ENCODE results near the gene HERC2. TPM values are rescaled to one million over a fixed set of nuclear protein-coding genes. Genes with fewer than 3 reads are reported as not detected.
"Not testable (repeated sequence)": the region's sequence is repeated elsewhere in the genome, so short reads cannot be mapped to it uniquely, and the experiment has no call there.

HERC2 gene
- total RNA-seq, 1 donor from 2014 or later, result 53.4 TPM

DNA sequence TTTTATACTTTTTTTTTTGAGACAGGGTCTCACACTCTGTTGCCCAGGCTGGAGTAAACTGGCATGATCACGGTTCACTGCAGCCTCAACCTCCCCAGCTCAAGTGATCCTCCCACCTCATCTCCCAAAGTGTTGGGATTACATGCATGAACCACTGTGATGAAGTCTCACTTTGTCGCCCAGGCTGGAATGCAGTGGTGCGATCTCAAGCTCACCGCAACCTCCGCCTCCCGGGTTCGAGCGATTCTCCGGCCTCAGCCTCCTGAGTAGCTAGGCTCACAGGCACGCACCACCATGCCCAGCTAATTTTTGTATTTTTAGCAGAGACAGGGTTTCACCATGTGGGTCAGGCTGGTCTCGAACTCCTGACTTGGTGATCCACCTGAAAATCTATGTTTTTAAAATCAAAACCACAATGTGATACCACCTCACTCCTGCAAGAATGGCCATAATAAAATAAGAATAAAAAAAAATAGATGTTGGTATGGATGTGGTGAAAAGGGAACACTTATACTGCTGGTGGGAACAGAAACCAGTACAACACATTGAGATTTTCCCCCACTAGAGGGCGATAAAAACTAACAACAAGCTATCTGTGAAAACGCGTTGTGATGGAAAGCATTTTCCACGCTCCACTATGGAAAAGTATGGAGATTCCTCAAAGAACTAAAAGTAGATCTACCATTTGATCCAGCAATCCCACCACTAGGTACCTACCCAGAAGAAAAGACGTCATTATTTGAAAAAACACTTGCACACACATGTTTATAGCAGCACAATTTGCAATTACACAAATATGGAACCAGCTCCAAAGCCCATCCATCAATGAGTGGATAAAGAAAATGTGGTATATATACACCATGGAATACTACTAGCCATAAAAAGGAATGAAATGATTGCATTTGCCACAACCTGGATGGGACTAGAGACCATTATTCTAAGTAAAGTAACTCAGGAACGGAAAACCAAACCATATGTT is 196.0 kb downstream of the HERC2 start:
- Histone ChIP-seq H3K27me3 (ENCODE audit: control insufficient read depth, insufficient read depth, low read length) (no peaks in the 10 kb centered on the region), H3K36me3 (ENCODE audit: control insufficient read depth, insufficient read depth, low read length) (peaks cover 2% of the 10 kb centered on the region), H3K4me3 (ENCODE audit: low read depth, low read length) (no peak overlapping the region)
- TF ChIP-seq, protein P1, sequence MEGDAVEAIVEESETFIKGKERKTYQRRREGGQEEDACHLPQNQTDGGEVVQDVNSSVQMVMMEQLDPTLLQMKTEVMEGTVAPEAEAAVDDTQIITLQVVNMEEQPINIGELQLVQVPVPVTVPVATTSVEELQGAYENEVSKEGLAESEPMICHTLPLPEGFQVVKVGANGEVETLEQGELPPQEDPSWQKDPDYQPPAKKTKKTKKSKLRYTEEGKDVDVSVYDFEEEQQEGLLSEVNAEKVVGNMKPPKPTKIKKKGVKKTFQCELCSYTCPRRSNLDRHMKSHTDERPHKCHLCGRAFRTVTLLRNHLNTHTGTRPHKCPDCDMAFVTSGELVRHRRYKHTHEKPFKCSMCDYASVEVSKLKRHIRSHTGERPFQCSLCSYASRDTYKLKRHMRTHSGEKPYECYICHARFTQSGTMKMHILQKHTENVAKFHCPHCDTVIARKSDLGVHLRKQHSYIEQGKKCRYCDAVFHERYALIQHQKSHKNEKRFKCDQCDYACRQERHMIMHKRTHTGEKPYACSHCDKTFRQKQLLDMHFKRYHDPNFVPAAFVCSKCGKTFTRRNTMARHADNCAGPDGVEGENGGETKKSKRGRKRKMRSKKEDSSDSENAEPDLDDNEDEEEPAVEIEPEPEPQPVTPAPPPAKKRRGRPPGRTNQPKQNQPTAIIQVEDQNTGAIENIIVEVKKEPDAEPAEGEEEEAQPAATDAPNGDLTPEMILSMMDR (IDR thresholded peaks at IDR 0.05; ENCODE audit: insufficient read depth, low read length, poor library complexity, severe bottlenecking), result peak; percentile 52
- no peak for DNase-seq (ENCODE audit: low read depth)

DNA sequence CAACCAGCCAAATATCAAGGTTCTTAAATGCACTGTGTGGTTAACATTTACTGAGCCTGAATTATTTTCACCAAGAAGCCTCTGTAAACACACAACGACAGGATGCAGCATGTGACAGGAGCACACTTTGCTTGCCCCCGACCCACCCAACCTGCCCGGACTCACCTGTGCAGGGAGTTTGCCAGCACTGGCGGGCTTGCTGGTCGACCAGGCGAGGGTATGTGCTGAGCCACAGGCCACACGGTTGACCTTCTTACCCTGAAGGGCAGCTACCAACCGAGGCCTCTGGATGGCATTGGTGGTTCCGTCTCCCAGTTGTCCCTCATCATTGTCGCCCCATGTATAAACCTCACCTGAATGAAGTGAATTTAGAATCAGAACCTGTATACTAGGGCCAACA is 197.1 kb downstream of the HERC2 start:
- TF ChIP-seq, protein P1 (IDR thresholded peaks at IDR 0.05; ENCODE audit: insufficient read depth, low read length, poor library complexity, severe bottlenecking), result no peak
- no peaks in the 10 kb centered on the region for H3K27me3 ChIP-seq (ENCODE audit: control insufficient read depth, insufficient read depth, low read length)
- H3K36me3 ChIP-seq (ENCODE audit: control insufficient read depth, insufficient read depth, low read length), result no peaks in the 10 kb centered on the region
- no peak overlapping the region for H3K4me3 ChIP-seq (ENCODE audit: low read depth, low read length)
- DNase-seq (ENCODE audit: low read depth), result no peak

DNA sequence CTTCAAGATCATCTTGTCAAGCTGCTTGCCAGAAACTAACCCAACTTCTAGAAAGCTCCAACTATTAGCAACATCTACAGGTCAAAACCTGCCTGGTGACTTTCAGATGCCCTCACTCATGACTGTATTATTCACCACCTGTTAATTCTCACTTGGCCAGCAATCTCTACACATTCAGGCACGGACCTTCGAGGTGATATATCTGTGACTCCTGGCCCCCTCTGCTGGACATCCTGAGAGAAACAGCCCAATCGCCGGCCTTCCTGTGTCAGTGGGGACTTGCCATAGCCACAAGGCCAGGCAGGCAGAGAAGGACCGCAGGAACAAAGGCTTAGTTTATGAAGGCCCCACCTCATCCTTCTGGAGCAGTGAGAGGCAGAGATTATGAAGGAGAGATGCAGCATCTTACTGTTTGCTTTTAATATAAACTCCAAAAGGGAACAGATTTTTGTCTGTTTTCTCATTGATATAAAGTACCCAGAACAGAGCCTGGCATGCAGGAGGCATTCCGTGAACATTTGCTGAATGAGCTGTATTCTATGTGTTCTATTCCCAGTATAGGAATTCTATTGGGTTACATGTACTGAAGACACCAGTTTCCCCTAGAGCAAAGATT is 198.5 kb downstream of the HERC2 start:
- Histone ChIP-seq H3K27me3 (ENCODE audit: control insufficient read depth, insufficient read depth, low read length) (no peaks in the 10 kb centered on the region), H3K36me3 (ENCODE audit: control insufficient read depth, insufficient read depth, low read length) (no peaks in the 10 kb centered on the region), H3K4me3 (ENCODE audit: low read depth, low read length) (no peak overlapping the region)
- TF ChIP-seq, protein P1 (IDR thresholded peaks at IDR 0.05; ENCODE audit: insufficient read depth, low read length, poor library complexity, severe bottlenecking), result peak; percentile 78
- peak; percentile 44 for DNase-seq (ENCODE audit: low read depth)

DNA sequence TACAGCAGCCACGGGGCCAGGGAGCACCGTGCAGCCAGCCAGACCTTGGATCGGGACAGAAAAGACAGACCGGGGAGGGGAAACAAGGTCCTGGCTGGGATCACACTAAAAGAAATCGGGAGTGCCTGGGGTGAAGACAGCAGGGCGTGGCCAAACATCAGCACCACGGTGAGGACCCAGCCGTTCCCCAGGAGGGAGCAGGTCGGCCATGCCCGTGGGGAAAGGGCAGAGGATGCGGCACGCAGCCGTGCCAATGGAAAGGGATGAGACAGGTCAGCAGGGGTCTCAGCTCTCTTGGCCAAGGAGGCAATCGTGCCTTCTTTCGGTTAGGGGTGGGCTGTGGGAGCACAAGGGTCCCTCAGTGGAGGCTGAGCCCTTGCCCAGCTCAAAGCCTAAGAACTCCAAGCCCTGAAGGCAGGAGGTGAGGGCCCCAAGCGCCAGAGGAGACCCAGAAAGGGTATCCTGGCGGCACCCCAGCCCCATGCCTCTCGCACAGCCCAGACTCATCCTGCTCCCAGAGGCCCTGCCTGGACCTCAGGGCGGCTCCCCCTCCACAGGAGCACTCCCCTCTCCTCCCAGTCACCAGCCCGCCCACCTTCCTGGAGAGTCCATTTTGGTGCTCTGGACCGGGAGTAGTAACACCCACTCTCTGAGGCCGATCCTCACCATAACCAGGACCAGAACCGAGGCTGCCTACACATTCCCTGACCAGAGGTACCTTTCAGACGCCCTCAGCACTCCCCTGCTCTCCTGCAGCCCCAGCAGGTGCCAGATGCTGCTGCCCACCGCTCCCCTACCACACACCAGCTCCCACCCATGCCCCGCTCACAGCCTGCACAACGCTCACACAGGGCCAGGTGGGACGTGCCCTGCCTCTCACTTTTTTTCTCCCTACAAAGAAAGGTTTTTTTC is 199.7 kb downstream of the HERC2 start:
- Histone ChIP-seq H3K4me3 (ENCODE audit: low read depth, low read length) (no peak overlapping the region), H3K36me3 (ENCODE audit: control insufficient read depth, insufficient read depth, low read length) (no peaks in the 10 kb centered on the region), H3K27me3 (ENCODE audit: control insufficient read depth, insufficient read depth, low read length) (no peaks in the 10 kb centered on the region)
- TF ChIP-seq, protein P1 (IDR thresholded peaks at IDR 0.05; ENCODE audit: insufficient read depth, low read length, poor library complexity, severe bottlenecking), result no peak
- DNase-seq (ENCODE audit: low read depth), result no peak

DNA sequence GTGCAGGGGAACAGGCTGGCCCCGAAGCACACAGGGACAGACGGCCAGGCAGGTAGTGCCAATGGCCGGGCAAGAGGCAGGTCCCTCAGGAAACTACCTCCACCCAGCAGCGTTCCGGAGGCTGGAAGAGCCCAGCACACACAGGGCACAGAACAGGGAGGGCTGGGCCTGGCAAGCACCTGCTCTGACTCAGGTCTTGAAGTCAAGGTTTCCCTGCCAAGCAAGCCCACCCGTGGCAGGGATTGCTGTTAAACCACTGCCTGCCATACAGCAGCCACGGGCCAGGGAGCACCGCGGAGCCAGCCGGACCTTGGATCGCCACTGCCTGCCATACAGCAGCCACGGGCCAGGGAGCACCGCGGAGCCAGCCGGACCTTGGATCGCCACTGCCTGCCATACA is 200.4 kb downstream of the HERC2 start:
- not testable (repeated sequence) for DNase-seq (ENCODE audit: low read depth); H3K36me3 ChIP-seq (ENCODE audit: control insufficient read depth, insufficient read depth, low read length); H3K27me3 ChIP-seq (ENCODE audit: control insufficient read depth, insufficient read depth, low read length); H3K4me3 ChIP-seq (ENCODE audit: low read depth, low read length)

DNA sequence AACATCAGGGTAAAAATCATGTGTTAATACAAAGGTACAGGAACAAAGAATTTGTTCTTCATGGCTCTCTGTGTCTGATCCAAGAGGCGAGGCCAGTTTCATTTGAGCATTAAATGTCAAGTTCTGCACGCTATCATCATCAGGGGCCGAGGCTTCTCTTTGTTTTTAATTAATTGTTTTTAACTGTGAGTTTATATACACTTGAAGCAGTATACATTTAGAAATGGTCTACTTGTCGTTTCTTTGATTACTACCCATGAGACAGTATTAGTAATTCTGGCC is 201.7 kb downstream of the HERC2 start:
- Histone ChIP-seq H3K27me3 (ENCODE audit: control insufficient read depth, insufficient read depth, low read length) (no peaks in the 10 kb centered on the region), H3K4me3 (ENCODE audit: low read depth, low read length) (no peak overlapping the region), H3K36me3 (ENCODE audit: control insufficient read depth, insufficient read depth, low read length) (no peaks in the 10 kb centered on the region)
- no peak for DNase-seq (ENCODE audit: low read depth)
- TF ChIP-seq, protein P1 (IDR thresholded peaks at IDR 0.05; ENCODE audit: insufficient read depth, low read length, poor library complexity, severe bottlenecking), result no peak

All from kidney epithelial cell (primary cell).